Nephron (organoid): ENCODE measurements around the gene COX4I1.

Experiments
- H3K27ac Mint-ChIP-seq, 3 experiments: 2 replicates each; pipeline ENCODE4 v1.8.0; 2020; ENCODE audit warnings: mixed read lengths in 3 of 3, mild to moderate bottlenecking in 2 of 3, moderate library complexity in 1 of 3
- H3K27me3 Mint-ChIP-seq: 2 replicates; pipeline ENCODE4 v1.8.0; 2021; ENCODE audit warnings: low read depth, mild to moderate bottlenecking, moderate library complexity, mixed read lengths
- H3K36me3 Mint-ChIP-seq: 2 replicates; pipeline ENCODE4 v1.8.0; 2020; ENCODE audit warnings: low read depth, mixed read lengths
- H3K4me1 Mint-ChIP-seq: 2 replicates; pipeline ENCODE4 v1.8.0; 2020; ENCODE audit warnings: mixed read lengths
- H3K4me3 Mint-ChIP-seq, 3 experiments: 2 replicates each; pipeline ENCODE4 v1.8.0; 2020; ENCODE audit warnings: mild to moderate bottlenecking in 3 of 3, mixed read lengths in 3 of 3, moderate library complexity in 2 of 3
- H3K9me3 Mint-ChIP-seq: 2 replicates; pipeline ENCODE4 v1.8.0; 2020; ENCODE audit warnings: mixed read lengths
- TF ChIP-seq, protein P1 (sequence below), 3 experiments: fragments of 200-600 bp; sonication (generic); IDR thresholded peaks; one replicate each; pipeline ENCODE4 v1.5.0; 2021; ENCODE audit warnings: antibody characterized with exemption in 3 of 3; ENCODE audit not compliant: unreplicated experiment in 3 of 3

Gene COX4I1

DNA sequence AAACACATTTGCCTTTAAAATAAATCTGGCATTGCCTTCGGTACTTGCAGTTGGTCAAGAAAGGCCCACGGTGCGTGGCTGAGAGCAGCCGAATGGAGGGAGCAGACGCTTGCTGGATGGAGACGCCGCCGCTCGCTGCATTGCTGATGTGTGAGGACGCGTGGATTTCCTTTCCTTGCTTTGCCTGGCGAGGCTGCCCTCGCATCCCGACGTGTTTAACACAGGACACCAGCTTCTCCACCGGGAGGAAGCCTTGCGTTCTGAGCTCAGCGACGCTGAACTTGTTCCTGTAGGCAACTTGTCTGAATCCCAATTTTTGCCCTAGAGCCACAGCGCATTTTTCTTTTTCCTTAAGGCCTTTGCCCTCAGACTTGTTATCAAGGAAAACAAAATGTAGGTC is 45.8 kb downstream of the COX4I1 start:
- Mint-ChIP-seq H3K4me3 (no peak overlapping the region), H3K27ac (peak overlapping the region in 1 of 3 experiments; percentile 1), H3K36me3 (no peaks in the 10 kb centered on the region), H3K9me3 (peaks cover 7% of the 10 kb centered on the region), H3K27me3 (peaks cover 63% of the 10 kb centered on the region), H3K4me1 (peaks cover 16% of the 10 kb centered on the region)
- TF ChIP-seq, protein P1, sequence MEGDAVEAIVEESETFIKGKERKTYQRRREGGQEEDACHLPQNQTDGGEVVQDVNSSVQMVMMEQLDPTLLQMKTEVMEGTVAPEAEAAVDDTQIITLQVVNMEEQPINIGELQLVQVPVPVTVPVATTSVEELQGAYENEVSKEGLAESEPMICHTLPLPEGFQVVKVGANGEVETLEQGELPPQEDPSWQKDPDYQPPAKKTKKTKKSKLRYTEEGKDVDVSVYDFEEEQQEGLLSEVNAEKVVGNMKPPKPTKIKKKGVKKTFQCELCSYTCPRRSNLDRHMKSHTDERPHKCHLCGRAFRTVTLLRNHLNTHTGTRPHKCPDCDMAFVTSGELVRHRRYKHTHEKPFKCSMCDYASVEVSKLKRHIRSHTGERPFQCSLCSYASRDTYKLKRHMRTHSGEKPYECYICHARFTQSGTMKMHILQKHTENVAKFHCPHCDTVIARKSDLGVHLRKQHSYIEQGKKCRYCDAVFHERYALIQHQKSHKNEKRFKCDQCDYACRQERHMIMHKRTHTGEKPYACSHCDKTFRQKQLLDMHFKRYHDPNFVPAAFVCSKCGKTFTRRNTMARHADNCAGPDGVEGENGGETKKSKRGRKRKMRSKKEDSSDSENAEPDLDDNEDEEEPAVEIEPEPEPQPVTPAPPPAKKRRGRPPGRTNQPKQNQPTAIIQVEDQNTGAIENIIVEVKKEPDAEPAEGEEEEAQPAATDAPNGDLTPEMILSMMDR (IDR thresholded peaks at IDR 0.05; ENCODE audit: unreplicated experiment in 3 of 3) = no peak

DNA sequence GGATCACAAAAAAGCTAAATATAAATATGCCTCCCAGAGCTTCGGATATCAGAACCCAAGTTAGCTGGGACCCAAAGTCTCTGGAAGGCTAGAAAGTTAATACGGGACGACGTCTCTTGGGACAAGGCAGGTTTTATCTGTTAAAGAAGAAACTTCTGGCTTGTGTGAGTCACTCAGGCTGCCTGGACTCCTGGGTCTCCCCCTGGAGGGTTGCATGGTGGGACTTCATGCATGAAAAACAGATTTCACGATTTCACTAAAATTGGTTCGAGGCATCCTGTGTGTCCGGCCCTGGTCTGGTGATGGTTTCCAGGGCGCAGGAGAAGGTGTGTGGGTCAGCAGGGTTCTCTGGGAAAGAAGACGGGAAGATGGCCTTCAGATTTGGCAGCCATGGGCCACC is 47.0 kb downstream of the COX4I1 start:
- H3K4me3 Mint-ChIP-seq = no peak overlapping the region
- H3K27me3 Mint-ChIP-seq = peaks cover 65% of the 10 kb centered on the region
- peaks cover 16% of the 10 kb centered on the region for H3K4me1 Mint-ChIP-seq
- H3K9me3 Mint-ChIP-seq = peaks cover 3% of the 10 kb centered on the region
- TF ChIP-seq, protein P1 (IDR thresholded peaks at IDR 0.05; ENCODE audit: unreplicated experiment in 3 of 3) = no peak
- H3K27ac Mint-ChIP-seq = no peak overlapping the region
- H3K36me3 Mint-ChIP-seq = no peaks in the 10 kb centered on the region

DNA sequence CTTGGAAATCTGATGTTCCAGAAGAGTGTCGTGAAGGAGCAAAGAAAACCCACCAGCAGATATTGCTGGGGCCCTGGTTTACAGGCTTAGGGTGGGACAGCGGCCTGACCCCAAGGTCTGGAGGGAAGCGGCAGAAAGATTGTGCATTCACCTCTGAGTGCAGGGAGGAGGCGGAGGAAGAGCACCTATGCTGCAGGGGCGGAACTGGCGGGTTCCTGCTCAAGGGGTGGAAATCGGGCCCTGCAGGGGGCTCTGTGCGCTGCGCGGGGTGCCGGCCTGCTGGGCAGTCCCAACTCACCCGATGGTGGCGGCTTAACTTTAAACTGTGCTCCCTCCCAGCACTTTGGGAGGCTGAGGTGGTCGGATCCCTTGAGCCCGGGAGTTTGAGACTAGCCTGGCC is 47.5 kb downstream of the COX4I1 start:
- TF ChIP-seq, protein P1 (IDR thresholded peaks at IDR 0.05; ENCODE audit: unreplicated experiment in 3 of 3) = no peak
- Mint-ChIP-seq H3K27ac (no peak overlapping the region), H3K4me1 (peaks cover 16% of the 10 kb centered on the region), H3K27me3 (peaks cover 60% of the 10 kb centered on the region), H3K36me3 (no peaks in the 10 kb centered on the region), H3K4me3 (no peak overlapping the region), H3K9me3 (peaks cover 3% of the 10 kb centered on the region)

DNA sequence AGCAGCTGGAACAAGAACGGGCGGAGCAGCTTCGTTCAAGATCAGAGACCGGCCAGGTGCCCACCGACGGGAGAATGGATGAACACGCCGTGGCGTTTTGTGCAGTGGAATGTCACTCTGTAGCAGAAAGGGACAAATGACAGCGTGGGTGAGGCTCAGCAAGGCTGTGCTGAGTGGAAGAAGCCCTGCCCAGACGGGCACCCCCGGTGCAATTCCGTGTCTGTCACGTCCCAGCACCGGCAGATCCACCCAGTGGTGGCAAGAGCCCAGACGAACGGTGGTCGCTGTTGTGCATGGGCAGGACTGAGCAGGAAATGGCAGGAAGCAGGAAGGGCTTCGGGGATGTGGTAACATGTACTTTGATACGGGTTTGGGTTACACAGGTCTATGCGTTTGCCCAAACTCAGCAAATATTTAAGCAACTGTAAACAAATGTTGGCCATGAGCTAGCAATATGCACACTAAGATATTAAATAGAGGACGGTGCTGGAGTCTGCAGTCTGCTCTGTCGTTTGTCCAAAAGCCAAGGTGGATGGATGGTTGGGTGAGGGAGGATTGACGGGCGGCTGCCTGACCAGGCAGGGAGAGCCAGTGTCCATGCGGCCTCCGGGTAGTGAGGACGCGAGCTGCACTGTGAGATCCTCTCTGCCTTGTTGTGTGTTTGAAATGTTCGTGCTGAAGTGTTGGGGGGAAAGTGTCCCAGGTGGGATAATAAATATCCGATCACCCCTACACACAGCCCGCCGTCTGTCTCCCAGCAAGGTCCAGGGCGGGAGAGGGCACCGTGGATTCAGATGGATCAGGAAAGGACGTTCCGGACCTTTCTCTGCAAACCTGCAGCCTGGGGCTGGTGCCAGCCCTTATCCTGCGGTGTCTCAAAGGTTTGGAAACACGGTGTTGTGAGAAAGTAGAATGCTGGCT is 48.4 kb downstream of the COX4I1 start:
- Mint-ChIP-seq H3K4me3 (no peak overlapping the region), H3K27ac (no peak overlapping the region), H3K9me3 (peaks cover 3% of the 10 kb centered on the region), H3K36me3 (no peaks in the 10 kb centered on the region), H3K4me1 (peaks cover 16% of the 10 kb centered on the region), H3K27me3 (peaks cover 62% of the 10 kb centered on the region)
- TF ChIP-seq, protein P1 (IDR thresholded peaks at IDR 0.05; ENCODE audit: unreplicated experiment in 3 of 3) = no peak

DNA sequence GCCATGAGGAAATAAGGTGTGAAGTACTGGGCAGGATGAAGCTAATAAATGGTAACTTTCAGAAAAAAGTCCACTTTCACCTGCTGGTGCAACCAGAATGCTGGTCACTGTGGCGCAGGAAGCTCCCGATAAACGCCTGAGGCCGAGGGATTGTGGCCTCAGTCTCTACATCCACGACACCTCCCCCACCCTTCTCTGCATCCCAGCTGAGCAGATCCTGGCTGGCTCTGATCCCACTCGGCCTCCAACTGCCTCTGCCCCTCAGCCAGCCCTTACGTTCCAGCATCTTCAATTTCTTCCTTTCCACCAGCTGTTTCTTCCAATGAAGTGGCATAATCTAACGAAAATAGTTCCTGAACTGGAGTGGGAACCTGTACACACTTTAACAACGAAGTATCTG is 49.5 kb downstream of the COX4I1 start:
- no peak overlapping the region for H3K4me3 Mint-ChIP-seq
- peaks cover 3% of the 10 kb centered on the region for H3K9me3 Mint-ChIP-seq
- TF ChIP-seq, protein P1 (IDR thresholded peaks at IDR 0.05; ENCODE audit: unreplicated experiment in 3 of 3) = no peak
- no peaks in the 10 kb centered on the region for H3K36me3 Mint-ChIP-seq
- peaks cover 16% of the 10 kb centered on the region for H3K4me1 Mint-ChIP-seq
- H3K27me3 Mint-ChIP-seq = peaks cover 64% of the 10 kb centered on the region
- no peak overlapping the region for H3K27ac Mint-ChIP-seq

DNA sequence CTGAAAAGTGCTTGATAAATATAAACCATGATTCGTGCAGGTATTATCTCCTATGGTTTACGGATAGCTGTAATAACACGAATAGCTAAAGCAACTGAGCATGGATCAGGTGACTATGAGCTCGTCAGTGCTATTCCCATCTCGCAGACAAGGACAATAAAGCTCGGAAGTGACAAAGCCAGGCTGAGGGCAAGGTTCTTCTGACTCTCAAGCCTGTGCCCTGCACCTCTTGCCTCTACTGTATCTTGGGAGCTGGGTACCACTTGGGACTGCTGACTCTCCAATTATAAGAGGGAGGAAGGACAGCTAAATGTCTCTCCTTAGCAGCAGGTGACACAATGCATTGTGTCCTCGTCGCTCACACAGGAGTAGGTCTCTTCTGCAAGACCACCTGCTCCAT is 49.9 kb downstream of the COX4I1 start:
- H3K27me3 Mint-ChIP-seq = peaks cover 66% of the 10 kb centered on the region
- no peak overlapping the region for H3K4me3 Mint-ChIP-seq
- H3K4me1 Mint-ChIP-seq = peaks cover 16% of the 10 kb centered on the region
- TF ChIP-seq, protein P1 (IDR thresholded peaks at IDR 0.05; ENCODE audit: unreplicated experiment in 3 of 3) = no peak
- H3K27ac Mint-ChIP-seq = no peak overlapping the region
- H3K9me3 Mint-ChIP-seq = peaks cover 3% of the 10 kb centered on the region
- H3K36me3 Mint-ChIP-seq = no peaks in the 10 kb centered on the region
